Vein endothelial cell (primary cell): ENCODE results near the gene BEST3. TPM values are rescaled to one million over a fixed set of nuclear protein-coding genes. Genes with fewer than 3 reads are reported as not detected.

Experiments used
- total RNA-seq: library from RNA; depleted of rRNA; stranded (reverse); fragments of >200 nt; gene quantifications from 2 replicates; pipeline ENCODE4 v1.2.3, GENCODE V29; 2012

The BEST3 gene
- total RNA-seq: 0.29 and 0.33 TPM in 2 replicates

GRCh38 chr12:69698769-69699540, at the start of gene BEST3:
BEST3 (minus strand) TSS chr12:69699303; CDS start chr12:69697798, 1,505 bp downstream.

GRCh38 chr12:69738351-69739286, 39.5 kb upstream of the BEST3 start, which contains the start of gene RAB3IP:
RAB3IP (plus strand) TSS chr12:69738860; CDS start chr12:69755409, 16,549 bp downstream.

GRCh38 chr12:69610729-69611128, 88.4 kb downstream of the BEST3 start, which contains the start of gene LRRC10:
LRRC10 (minus strand) TSS chr12:69610907; CDS start chr12:69610838, 69 bp downstream.

Other genes with a start within 250 kb of the BEST3 start
- gene FRS2, start 228.9 kb downstream of the BEST3 start, total RNA-seq: 27.8 and 27.9 TPM in 2 replicates
- 272 and 339 TPM in 2 replicates for gene CCT2, start 113.8 kb downstream of the BEST3 start, total RNA-seq
- not detected in 2 replicates for gene LRRC10, start 88.4 kb downstream of the BEST3 start, total RNA-seq
- gene RAB3IP, start 39.6 kb upstream of the BEST3 start, total RNA-seq: 11.1 and 18.5 TPM in 2 replicates
- under 0.01 TPM in 1 of 2 replicates, not detected in the other for gene MYRFL, start 125.9 kb upstream of the BEST3 start, total RNA-seq